ENCODE data around the gene PLEKHA1.

Gene PLEKHA1

DNA sequence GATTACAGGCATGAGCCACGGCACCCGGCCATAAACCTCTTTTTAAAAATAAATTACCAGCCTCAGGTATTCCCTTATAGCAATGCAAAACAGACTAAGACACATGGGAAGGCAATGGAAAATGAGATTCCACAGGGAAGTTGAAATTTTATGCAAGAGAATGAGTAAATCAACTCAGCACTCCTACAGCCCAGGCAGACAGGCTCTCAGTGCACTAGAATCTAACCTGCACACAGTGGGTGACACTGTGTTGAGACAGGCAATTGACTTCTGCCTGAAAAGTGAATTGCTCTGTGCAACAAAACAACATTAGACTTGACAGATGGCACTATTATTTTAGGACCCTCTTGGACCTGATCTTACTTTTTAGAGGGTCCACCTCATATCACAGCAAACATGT, 20.1 kb upstream of the PLEKHA1 start:
- Mint-ChIP-seq H3K4me1 (peaks cover 0 to 3% of the 10 kb centered on the region in 2 donors), H3K27ac (no peak overlapping the region), H3K27me3 (peaks cover 51 to 72% of the 10 kb centered on the region in 2 donors), H3K4me3 (no peak overlapping the region), H3K9me3 (peaks cover 8 to 9% of the 10 kb centered on the region in 2 donors), H3K36me3 (peaks cover 5 to 9% of the 10 kb centered on the region in 2 donors)
- DNase-seq, result no peak
- no peak for ATAC-seq (replicated peaks)

DNA sequence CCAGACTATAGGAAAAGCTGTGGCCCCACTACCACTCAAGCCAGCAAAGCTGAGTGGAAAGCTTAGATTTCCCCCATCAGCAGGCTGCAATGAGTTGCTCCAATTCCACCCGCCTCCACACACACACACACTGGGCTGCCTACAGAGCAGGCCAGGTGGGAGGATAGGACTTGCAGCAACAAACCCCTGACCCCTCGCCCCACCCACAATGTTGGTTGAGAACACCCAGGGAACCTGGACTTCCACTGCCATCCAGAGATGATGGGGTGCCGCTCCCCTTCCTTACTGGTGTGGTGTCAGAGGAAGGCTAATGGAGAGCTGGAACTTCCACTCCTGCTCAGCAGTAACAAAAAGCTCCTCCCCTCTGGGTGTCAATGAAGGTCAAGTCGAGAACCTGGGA, 16.8 kb upstream of the PLEKHA1 start:
- Mint-ChIP-seq H3K4me1 (no peaks in the 10 kb centered on the region), H3K27me3 (peaks cover 31 to 51% of the 10 kb centered on the region in 2 donors), H3K4me3 (no peak overlapping the region), H3K9me3 (peaks cover 8 to 9% of the 10 kb centered on the region in 2 donors), H3K36me3 (peaks cover 5 to 9% of the 10 kb centered on the region in 2 donors), H3K27ac (no peak overlapping the region)
- ATAC-seq (replicated peaks) (no peak), DNase-seq (no peak)

DNA sequence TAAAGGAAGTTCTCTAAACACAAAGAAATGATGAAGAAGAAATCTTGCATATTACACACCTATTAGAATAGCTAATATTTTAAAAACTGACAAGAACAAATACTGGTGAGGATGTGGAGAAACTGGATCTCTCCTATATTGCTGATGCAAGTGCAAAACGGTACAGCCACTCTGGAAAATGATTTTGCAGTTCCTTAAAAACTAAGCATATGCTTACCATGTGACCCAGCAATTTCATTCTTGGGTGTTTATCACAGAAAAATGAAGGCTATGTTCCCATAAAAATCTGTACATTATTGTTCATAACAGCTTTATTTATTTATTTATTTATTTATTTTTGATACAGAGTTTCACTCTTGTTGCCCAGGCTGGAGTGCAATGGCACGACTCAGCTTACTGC, 14.9 kb upstream of the PLEKHA1 start:
- DNase-seq, result no peak
- Mint-ChIP-seq H3K27ac (no peak overlapping the region), H3K4me1 (no peaks in the 10 kb centered on the region), H3K4me3 (no peak overlapping the region), H3K9me3 (peaks cover 8 to 9% of the 10 kb centered on the region in 2 donors), H3K27me3 (peaks cover 33 to 49% of the 10 kb centered on the region in 2 donors), H3K36me3 (peaks cover 5 to 9% of the 10 kb centered on the region in 2 donors)
- ATAC-seq (replicated peaks), result no peak

DNA sequence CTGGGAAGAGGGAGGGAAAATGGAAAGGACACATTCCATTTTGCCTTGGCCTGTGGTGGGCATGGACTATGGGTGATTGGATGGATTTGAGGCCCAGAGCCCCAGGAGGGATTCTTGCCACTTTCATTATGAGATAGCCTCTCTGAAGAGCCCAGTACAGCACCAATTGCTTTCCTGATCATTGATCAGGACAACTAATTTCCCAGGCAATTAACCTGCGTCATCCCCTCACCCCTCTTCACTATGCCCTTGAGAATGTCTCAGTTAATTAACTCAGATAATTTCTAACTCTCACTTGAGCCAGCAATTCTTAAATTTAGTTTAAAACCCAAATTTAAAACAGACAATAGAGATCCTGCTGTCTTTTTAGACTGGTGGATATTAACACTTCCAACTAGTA, 13.5 kb upstream of the PLEKHA1 start:
- Mint-ChIP-seq H3K27ac (no peak overlapping the region), H3K4me1 (peaks cover 4 to 5% of the 10 kb centered on the region in 2 donors), H3K9me3 (peaks cover 8 to 9% of the 10 kb centered on the region in 2 donors), H3K36me3 (peaks cover 5 to 9% of the 10 kb centered on the region in 2 donors), H3K4me3 (no peak overlapping the region), H3K27me3 (peaks cover 38 to 52% of the 10 kb centered on the region in 2 donors)
- ATAC-seq (replicated peaks) (no peak), DNase-seq (no peak)

DNA sequence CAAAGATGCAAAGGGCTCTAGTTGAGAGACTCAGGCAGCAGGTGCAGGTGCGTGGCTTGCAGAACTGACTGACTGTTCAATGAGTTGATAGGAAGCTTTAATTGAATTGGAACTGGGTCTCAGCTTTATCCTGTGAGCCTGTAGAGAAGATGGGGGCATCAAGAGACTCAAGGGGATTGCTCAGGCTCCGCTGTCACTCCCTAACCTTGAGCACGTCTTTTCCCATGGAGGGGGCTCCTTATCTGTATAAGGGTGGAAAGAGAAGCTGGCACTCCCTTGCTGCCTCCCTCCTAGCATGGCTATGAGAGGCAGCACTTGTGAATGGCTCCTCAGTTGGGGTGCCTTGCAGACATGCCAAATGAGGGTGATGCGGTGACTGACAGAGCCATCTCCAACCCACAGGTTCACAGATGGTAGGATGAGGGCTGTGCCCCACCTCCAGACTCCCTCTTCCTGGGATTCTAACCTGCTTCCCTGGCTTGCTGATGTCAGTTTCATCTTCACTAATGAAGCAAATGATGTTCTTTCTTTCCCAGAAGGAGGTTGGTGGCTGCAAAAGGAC, 12.4 kb upstream of the PLEKHA1 start:
- DNase-seq (no peak), ATAC-seq (replicated peaks) (no peak)
- no peak overlapping the region for H3K4me3 Mint-ChIP-seq
- peaks cover 4 to 5% of the 10 kb centered on the region in 2 donors for H3K4me1 Mint-ChIP-seq
- no peak overlapping the region for H3K27ac Mint-ChIP-seq
- peaks cover 39 to 54% of the 10 kb centered on the region in 2 donors for H3K27me3 Mint-ChIP-seq
- H3K9me3 Mint-ChIP-seq, result peaks cover 8 to 9% of the 10 kb centered on the region in 2 donors
- H3K36me3 Mint-ChIP-seq, result peaks cover 5 to 9% of the 10 kb centered on the region in 2 donors

DNA sequence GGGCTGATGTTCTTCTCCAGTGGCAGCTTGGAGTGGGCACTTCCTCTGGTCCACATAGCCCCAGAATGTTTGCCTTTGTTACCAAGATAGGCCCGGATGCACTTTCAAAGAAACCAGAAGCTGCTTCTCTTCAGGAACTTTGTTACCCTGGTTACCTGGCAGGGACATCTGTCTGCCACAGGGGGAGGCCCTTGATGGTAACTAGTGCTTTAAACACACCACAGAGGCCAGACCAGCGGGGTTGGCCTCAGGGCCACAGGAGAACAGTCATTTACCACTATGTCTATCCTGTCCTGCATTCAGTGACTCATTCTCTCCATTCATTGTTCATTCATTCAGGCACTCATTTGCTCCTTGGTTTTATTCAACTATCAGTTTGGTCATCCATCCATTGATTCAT, 11.9 kb upstream of the PLEKHA1 start:
- H3K4me1 Mint-ChIP-seq, result peaks cover 4 to 5% of the 10 kb centered on the region in 2 donors
- peak; percentile 66 to 70 for ATAC-seq (replicated peaks)

DNA sequence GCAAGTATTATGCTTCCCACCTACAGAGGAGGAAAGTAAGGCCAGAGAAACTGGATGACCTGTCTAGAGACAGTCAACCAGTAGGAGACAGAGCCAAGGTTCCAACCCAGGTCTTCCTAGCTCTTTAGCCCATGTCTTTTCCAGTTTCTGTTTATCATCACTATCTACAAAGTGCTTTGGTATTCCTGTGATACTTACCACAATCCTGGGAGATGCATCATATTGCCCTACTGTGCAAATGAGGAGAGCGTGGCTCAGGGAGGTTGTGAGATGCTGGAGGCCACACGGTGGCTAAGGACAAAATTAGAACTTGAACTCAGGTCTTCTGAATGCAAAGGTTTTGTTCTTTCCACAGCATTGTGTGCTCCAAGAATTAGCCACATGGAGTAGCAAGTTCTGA, 11.2 kb upstream of the PLEKHA1 start:
- Mint-ChIP-seq H3K4me3 (no peak overlapping the region), H3K36me3 (peaks cover 3 to 6% of the 10 kb centered on the region in 2 donors), H3K27ac (no peak overlapping the region), H3K9me3 (peaks cover 5 to 6% of the 10 kb centered on the region in 2 donors), H3K27me3 (peaks cover 49 to 60% of the 10 kb centered on the region in 2 donors), H3K4me1 (peaks cover 4 to 5% of the 10 kb centered on the region in 2 donors)
- no peak for DNase-seq
- no peak for ATAC-seq (replicated peaks)

More for the DNA sequence above, 11.9 kb upstream of the PLEKHA1 start:
- DNase-seq, result no peak
- peaks cover 8 to 9% of the 10 kb centered on the region in 2 donors for H3K9me3 Mint-ChIP-seq
- H3K27me3 Mint-ChIP-seq, result peaks cover 44 to 59% of the 10 kb centered on the region in 2 donors
- H3K36me3 Mint-ChIP-seq, result peaks cover 5 to 6% of the 10 kb centered on the region in 2 donors
- H3K4me3 Mint-ChIP-seq, result no peak overlapping the region
- no peak overlapping the region for H3K27ac Mint-ChIP-seq

DNA sequence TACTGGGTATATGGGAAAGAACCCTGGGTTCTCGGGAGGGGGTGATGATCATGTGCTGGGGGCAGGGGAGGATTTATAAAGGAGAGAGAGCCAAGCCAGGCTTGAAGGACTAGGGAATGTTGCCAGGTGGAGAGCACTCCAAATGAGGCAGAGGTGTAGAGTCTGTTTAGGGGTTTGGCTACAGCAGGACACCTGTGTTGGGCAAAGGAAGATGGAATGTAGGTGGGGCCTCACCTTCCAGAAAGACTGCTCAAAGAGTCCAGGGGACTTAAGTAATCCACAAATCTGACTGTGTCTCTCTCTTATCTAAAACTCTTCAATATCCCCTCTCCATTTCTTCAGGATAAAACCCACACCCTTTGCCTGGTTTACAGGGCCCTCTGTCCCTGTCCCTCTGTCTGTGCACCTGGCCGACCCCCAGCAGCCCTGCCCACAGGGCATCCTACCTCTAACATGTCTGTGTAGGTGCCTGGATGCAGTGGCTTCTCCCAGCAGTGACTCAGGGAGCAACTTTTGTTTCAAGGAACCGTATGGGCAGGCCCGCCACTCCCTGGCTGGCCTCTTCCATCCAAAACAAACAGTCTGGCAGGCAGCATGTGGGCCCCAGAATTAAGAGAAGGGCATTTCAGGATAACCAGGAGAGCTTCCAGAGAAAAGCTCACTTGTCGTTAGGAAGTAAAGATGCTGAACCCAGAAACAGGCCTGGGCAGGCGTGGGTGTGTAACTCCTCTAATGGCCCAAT, 10.6 kb upstream of the PLEKHA1 start:
- peaks cover 49 to 60% of the 10 kb centered on the region in 2 donors for H3K27me3 Mint-ChIP-seq
- DNase-seq (no peak), ATAC-seq (replicated peaks) (no peak)
- H3K27ac Mint-ChIP-seq, result no peak overlapping the region
- peaks cover under 1% of the 10 kb centered on the region in 2 donors for H3K9me3 Mint-ChIP-seq
- peaks cover 0 to under 1% of the 10 kb centered on the region in 2 donors for H3K36me3 Mint-ChIP-seq
- H3K4me1 Mint-ChIP-seq, result peaks cover 4 to 5% of the 10 kb centered on the region in 2 donors
- H3K4me3 Mint-ChIP-seq, result no peak overlapping the region

DNA sequence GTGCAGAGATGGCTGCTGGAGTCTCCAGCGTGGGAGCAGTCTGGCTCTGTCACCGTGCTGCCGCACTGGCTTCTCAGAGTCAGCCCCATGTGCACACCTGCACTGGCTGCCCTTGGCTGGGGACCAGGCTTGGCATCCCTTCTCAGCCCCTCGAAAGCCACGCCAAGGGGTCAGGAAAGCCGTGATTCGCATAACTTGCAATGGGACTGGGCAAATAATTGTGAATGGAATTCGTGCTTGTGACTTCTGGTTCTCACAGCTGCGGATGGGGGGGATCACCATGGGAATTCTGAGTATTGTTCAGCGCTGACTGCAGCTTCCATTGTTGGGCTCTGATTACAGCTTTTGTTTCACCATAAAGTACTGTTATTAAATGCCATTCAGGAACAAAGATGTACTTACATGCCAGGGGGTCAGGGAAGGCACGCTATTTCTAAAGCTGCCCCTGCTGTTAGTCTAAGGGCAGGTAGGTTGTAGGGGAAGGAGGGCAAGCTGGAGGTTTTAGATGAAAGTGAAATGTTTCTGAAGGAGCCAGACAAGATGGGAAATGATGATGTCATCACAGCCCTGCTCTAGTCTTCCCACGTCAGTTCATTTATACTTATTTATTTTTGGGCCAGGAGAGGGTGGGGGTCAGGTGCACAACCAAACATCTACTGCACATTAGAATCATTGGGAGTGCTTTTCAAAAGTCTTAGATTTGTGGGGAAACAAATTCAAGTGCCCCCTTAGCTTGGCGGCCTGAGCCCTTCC, 5.8 kb upstream of the PLEKHA1 start:
- ATAC-seq (replicated peaks) (no peak), DNase-seq (no peak)
- no peaks in the 10 kb centered on the region for H3K36me3 Mint-ChIP-seq
- H3K9me3 Mint-ChIP-seq, result no peaks in the 10 kb centered on the region
- no peak overlapping the region for H3K4me3 Mint-ChIP-seq
- peaks cover 5 to 7% of the 10 kb centered on the region in 2 donors for H3K4me1 Mint-ChIP-seq
- H3K27ac Mint-ChIP-seq, result no peak overlapping the region
- H3K27me3 Mint-ChIP-seq, result peaks cover 62 to 79% of the 10 kb centered on the region in 2 donors

DNA sequence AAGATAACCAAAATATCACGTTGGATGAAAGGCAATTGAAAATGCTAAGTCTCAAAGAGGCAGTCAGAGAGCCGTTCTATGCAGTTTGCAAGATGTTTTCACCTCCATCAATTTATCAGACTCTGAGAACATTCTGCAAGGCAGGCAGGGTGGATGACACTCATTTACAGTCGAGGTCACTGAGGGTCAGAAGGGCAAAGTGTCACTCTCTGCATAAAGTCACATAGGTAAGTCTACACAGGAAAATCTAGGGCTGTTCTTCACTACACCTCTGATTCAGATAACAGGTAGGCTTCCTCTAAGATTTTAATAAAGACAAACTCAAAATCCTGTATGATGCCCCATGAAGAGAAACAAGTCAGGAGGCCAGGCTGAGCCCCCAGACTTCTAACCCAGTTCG, 1.4 kb upstream of the PLEKHA1 start:
- ATAC-seq (replicated peaks) (no peak), DNase-seq (no peak)
- Mint-ChIP-seq H3K27ac (no peak overlapping the region), H3K9me3 (no peaks in the 10 kb centered on the region), H3K36me3 (peaks cover 0 to 4% of the 10 kb centered on the region in 2 donors), H3K27me3 (peaks cover 29 to 43% of the 10 kb centered on the region in 2 donors), H3K4me3 (no peak overlapping the region), H3K4me1 (peaks cover 12 to 17% of the 10 kb centered on the region in 2 donors)

DNA sequence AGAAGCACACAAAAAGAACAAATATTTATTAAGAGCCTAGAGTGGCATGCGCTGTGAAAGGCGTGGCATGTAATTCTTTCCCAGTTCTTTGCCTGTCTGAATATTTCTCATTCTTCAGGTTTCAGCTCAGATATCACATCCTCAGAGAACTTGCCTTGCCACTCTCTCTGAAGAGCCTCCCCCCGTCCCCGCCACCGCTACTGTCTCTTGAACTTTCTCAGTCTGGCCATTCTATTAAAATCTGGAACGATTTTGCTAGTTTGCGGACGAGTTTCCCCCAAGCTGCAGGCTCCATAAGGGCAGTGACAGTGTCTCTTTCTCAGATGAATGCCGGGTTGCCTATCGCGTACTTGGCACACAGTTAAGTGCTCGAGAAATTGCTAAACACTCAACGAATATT, 787 bp upstream of the PLEKHA1 start:
- no peak overlapping the region for H3K27ac Mint-ChIP-seq
- no peaks in the 10 kb centered on the region for H3K9me3 Mint-ChIP-seq
- peaks cover 0 to 4% of the 10 kb centered on the region in 2 donors for H3K36me3 Mint-ChIP-seq
- no peak for DNase-seq
- no peak for ATAC-seq (replicated peaks)
- peak overlapping the region; percentile 83 to 94 for H3K4me3 Mint-ChIP-seq
- peaks cover 25 to 37% of the 10 kb centered on the region in 2 donors for H3K27me3 Mint-ChIP-seq
- H3K4me1 Mint-ChIP-seq, result peaks cover 12 to 17% of the 10 kb centered on the region in 2 donors

DNA sequence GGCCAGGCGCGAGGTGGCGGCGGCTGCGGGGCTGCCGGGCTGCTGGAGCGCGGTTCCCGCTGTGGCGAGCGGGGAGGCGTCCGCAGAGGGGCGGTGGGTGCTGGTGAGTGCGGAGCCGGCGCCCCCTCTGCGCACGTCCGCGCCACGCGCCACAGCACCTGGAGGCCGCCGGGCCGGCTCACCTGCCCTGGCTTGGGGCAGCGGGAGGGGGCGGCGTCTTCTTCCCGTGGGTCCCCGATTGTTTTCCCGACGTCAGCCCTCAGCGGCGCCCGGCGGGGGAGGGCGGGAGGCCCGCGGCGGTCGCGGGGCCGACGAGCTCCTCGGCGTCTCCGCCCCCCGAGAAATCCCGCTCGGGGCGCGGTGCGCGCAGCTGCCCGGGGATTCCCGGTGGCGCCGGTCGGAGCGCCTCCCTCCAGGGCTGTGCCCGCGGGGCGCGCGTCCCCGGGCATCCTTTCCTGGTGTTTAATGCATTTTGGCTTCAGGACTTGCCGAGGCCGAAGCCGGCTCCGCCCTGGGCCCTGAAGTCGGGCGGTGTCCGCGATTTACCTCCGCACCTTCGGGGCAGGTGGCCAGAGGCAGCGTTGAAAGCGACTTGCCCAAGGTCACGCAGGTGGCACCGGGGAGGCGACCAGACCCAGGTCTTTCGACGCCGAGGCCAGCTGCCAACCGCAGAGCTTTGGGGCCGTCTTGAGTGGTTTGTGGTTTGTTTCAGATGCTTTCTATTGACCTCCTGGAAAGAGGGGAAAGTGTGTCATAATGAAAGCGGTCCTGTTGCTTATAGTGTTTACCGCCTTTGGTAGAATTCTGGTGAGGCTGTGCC, 561 bp downstream of the PLEKHA1 start:
- DNase-seq (peak; percentile 79), ATAC-seq (replicated peaks) (peak; percentile 75 to 77)
- peaks cover 6 to 13% of the 10 kb centered on the region in 2 donors for H3K36me3 Mint-ChIP-seq
- peak overlapping the region; percentile 99 for H3K27ac Mint-ChIP-seq
- H3K9me3 Mint-ChIP-seq, result peaks cover under 1 to 2% of the 10 kb centered on the region in 2 donors
- H3K27me3 Mint-ChIP-seq, result peaks cover 18 to 25% of the 10 kb centered on the region in 2 donors
- H3K4me3 Mint-ChIP-seq, result peak overlapping the region; percentile 94 to 95
- peaks cover 19 to 24% of the 10 kb centered on the region in 2 donors for H3K4me1 Mint-ChIP-seq

DNA sequence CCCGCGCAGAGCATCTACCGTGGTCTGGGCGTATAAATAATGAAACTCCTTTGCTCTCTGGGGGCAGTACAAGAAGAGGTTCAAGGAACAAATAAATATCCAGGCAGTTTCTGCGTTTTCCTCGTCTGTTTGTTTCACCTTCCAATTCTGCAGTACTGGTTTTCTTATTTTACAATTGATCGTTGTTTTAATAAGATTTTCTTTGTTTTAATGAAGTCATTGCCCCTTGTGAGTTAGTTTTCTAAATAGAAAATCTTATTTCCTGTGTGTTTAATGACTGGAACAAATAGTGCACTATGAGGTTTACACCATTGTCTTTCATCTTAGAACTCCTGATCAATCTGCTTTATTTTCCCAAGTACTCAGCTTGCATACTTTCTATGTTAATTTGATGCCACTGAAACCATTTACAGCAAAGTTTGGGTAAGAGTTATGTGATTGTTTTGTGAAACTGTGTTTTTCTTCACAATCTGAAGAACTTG, 1.2 kb downstream of the PLEKHA1 start:
- ATAC-seq (replicated peaks) (no peak), DNase-seq (no peak)
- Mint-ChIP-seq H3K9me3 (peaks cover 2 to 6% of the 10 kb centered on the region in 2 donors), H3K4me3 (peak overlapping the region; percentile 94 to 95), H3K27ac (peak overlapping the region; percentile 99), H3K36me3 (peaks cover 10 to 19% of the 10 kb centered on the region in 2 donors), H3K4me1 (peaks cover 19 to 30% of the 10 kb centered on the region in 2 donors), H3K27me3 (peaks cover 14 to 19% of the 10 kb centered on the region in 2 donors)
